Activated B cell treated with CpG ODN at 0.5 μM for 24 hours (primary cell): ENCODE results near the gene SETD1B. TPM values are rescaled to one million over a fixed set of nuclear protein-coding genes. Genes with fewer than 3 reads are reported as not detected.

Source experiments
- ATAC-seq: fragments of 200-7000 bp; cut with Tn5 transposase; one replicate; pipeline ENCODE4 v1.10.0; 2021; ENCODE audit warnings: low read depth, mild to moderate bottlenecking, moderate library complexity
- CTCF ChIA-PET: fragments of 350-600 bp; sonication (Branson Sonifier 250); formaldehyde crosslinking; loops from one replicate; lab custom pipeline; 2021; ENCODE audit warnings: antibody characterized with exemption; lab: Charles Lee
- POLR2A ChIA-PET: fragments of 350-600 bp; sonication (Branson Sonifier 250); formaldehyde crosslinking; loops from one replicate; lab custom pipeline; 2021; ENCODE audit warnings: antibody characterized with exemption; lab: Charles Lee
- DNase-seq: peaks from one replicate; pipeline ENCODE4 v3.0.0; 2022
- H3K27ac Mint-ChIP-seq: one replicate; pipeline ENCODE4 v1.8.0; 2020; ENCODE audit warnings: mixed read lengths
- H3K27me3 Mint-ChIP-seq: one replicate; pipeline ENCODE4 v1.8.0; 2021; ENCODE audit warnings: mixed read lengths
- H3K36me3 Mint-ChIP-seq: one replicate; pipeline ENCODE4 v1.8.0; 2021; ENCODE audit warnings: low read depth, mixed read lengths
- H3K4me1 Mint-ChIP-seq: one replicate; pipeline ENCODE4 v1.8.0; 2021; ENCODE audit warnings: mixed read lengths
- H3K4me3 Mint-ChIP-seq: one replicate; pipeline ENCODE4 v1.8.0; 2020; ENCODE audit warnings: mild to moderate bottlenecking, mixed read lengths
- H3K9me3 Mint-ChIP-seq: one replicate; pipeline ENCODE4 v1.8.0; 2020; ENCODE audit warnings: mixed read lengths
- intact Hi-C: fragments of 100-400 bp; cut with micrococcal nuclease; formaldehyde crosslinking; loops from one replicate; pipeline ENCODE4 v1.15.1; 2024
- total RNA-seq: library from RNA; stranded (reverse); gene quantifications from 2 replicates; pipeline ENCODE4 v1.2.3, GENCODE V29; 2022
- TF ChIP-seq, protein P1 (sequence below): fragments of 200-600 bp; IDR thresholded peaks from one replicate; pipeline ENCODE4 v1.8.0; 2022; ENCODE audit warnings: antibody characterized with exemption, mild to moderate bottlenecking

Gene SETD1B
- total RNA-seq, 1 donor from 2014 or later = 40.3 TPM

DNA sequence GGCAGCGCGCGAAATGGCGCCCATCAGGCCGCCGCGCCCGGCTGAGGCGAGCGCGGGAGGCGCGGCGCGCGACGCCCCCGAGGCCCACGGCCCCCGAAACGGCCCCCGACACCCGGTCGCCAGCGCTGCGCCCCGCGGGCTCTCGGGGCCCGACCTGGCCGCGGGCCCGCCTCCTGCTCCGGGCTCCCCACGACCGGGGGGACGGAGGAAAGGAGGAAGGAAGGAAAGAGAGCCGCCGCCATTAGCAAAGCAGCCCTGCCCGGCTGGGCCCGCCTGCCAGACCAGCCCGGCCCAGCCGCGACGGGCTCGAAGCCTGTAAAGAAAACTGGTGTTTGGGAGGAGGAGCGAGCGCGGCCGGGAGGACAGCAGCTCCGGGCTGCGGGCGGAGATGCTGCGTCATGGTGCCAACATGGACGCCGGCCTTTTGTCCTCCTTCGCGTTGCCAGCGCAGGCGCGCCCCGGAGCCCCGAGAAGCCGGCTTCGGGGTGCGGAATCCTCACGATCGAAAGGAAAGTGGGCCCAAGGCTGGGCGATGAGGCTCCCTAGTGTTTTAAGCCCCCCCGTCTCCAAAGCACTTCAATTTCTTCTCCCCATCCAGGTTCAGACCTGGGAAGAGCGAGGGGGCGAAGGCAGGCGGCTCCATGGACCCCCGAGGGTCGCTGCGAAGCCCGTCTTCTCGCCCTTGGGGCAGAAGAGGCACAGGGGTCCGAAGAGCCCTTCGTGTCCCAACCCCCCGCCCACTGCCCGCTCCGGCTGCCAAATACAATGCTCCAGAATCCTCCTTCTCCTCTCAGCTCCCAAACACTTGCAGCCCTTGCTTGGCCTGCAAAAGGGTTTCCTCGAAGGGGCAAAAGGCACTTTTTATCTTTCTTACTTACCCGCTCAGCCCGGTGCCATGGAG lies 2.9 kb upstream of the SETD1B start:
- TF ChIP-seq, protein P1, sequence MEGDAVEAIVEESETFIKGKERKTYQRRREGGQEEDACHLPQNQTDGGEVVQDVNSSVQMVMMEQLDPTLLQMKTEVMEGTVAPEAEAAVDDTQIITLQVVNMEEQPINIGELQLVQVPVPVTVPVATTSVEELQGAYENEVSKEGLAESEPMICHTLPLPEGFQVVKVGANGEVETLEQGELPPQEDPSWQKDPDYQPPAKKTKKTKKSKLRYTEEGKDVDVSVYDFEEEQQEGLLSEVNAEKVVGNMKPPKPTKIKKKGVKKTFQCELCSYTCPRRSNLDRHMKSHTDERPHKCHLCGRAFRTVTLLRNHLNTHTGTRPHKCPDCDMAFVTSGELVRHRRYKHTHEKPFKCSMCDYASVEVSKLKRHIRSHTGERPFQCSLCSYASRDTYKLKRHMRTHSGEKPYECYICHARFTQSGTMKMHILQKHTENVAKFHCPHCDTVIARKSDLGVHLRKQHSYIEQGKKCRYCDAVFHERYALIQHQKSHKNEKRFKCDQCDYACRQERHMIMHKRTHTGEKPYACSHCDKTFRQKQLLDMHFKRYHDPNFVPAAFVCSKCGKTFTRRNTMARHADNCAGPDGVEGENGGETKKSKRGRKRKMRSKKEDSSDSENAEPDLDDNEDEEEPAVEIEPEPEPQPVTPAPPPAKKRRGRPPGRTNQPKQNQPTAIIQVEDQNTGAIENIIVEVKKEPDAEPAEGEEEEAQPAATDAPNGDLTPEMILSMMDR = no peak
- H3K27ac Mint-ChIP-seq = peak overlapping the region; percentile 100
- H3K9me3 Mint-ChIP-seq = no peaks in the 10 kb centered on the region
- CTCF ChIA-PET = interaction anchor here (2.6 to 14.3 kb wide), 3 partner anchors 6 to 88 kb away, joined by 8 to 635 read pairs (median 39); partner anchors contain the start of genes PSMD9 and RHOF
- peak overlapping the region; percentile 93 for H3K4me3 Mint-ChIP-seq
- peak; percentile 5 for ATAC-seq
- intact Hi-C loops = loop anchor here (5.0 kb wide), 2 partner anchors 221 to 1509 kb away; partner anchors contain the start of genes BCL7A, RNU4-1 and RNU4-2
- H3K4me1 Mint-ChIP-seq = peaks cover 42% of the 10 kb centered on the region
- H3K36me3 Mint-ChIP-seq = peaks cover 44% of the 10 kb centered on the region
- H3K27me3 Mint-ChIP-seq = no peaks in the 10 kb centered on the region
- POLR2A ChIA-PET = interaction anchor here (0.5 to 33.0 kb wide), 23 partner anchors 2 to 1509 kb away, joined by 3 to 1155 read pairs (median 6); partner anchors contain the start of genes BCL7A, DIABLO, ORAI1 and PSMD9
- DNase-seq = peak; percentile 62

DNA sequence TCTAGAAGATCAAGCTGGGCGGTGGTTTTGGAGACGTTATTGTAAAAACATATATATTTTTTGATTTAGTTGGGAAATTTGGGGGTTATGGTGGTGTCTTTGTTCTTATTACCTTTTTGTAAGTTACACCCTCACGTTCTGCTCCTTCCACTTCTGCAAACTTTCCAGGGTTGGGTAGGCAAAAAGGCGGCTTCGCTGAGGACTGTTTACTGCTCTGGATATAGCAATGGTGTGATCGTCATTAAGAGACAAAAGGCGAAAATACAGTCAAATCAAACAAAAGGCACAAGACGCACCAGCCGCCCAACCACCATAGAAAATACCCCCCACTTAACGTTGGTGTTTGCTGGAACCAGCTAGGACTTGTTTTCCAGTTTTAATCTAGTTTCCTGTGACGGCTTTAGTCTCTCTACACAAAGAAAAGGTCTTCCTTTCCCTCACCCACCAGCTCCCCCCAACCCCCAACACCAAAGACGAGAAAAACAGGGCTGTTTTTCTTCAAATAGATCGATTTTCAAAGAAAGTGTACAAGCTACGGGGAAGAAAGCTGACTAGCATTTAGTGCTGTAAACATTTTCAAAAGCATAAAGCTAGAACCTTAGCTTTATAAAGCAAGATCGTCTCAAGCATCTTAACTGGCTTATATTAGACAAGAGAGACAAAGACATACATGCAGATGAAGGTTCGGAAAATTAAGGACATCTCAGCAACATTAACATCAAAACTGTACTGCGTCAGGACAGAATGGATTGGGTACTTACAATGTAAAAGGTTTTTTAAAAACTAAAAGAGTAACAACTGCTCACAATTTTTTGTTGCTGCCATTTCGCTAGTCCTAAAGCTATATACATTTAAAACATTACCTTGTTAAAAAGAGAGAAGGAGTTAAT lies 2.0 kb upstream of the SETD1B start:
- CTCF ChIA-PET = interaction anchor here (1.5 to 14.3 kb wide), 4 partner anchors 7 to 87 kb away, joined by 3 to 635 read pairs (median 24); partner anchors contain the start of genes PSMD9 and RHOF

GRCh38 chr12:121802485-121802842 lies 1.3 kb upstream of the SETD1B start:
- TF ChIP-seq, protein P1 = no peak

More for the DNA sequence above, 2.0 kb upstream of the SETD1B start:
- peaks cover 45% of the 10 kb centered on the region for H3K36me3 Mint-ChIP-seq
- peaks cover 51% of the 10 kb centered on the region for H3K4me1 Mint-ChIP-seq
- peak overlapping the region; percentile 93 for H3K4me3 Mint-ChIP-seq
- H3K27ac Mint-ChIP-seq = peak overlapping the region; percentile 100
- DNase-seq (no peak), ATAC-seq (no peak)
- H3K27me3 Mint-ChIP-seq = no peaks in the 10 kb centered on the region
- intact Hi-C loops = loop anchor here (1.0 to 5.0 kb wide), 4 partner anchors 8 to 1510 kb away; partner anchors contain the start of genes BCL7A, RNF34, RNU4-1 and RNU4-2
- H3K9me3 Mint-ChIP-seq = no peaks in the 10 kb centered on the region
- POLR2A ChIA-PET = interaction anchor here (0.6 to 33.0 kb wide), 23 partner anchors 1 to 1510 kb away, joined by 3 to 1155 read pairs (median 6); partner anchors contain the start of genes BCL7A, DIABLO, ORAI1 and PSMD9
- TF ChIP-seq, protein P1 = no peak

GRCh38 chr12:121802843-121803698 lies 738 bp upstream of the SETD1B start:
- Mint-ChIP-seq H3K9me3 (no peaks in the 10 kb centered on the region), H3K4me3 (peak overlapping the region; percentile 93), H3K27ac (peak overlapping the region; percentile 100), H3K27me3 (no peaks in the 10 kb centered on the region), H3K36me3 (peaks cover 43% of the 10 kb centered on the region), H3K4me1 (peaks cover 57% of the 10 kb centered on the region)
- intact Hi-C loops = loop anchor here (1.0 to 5.0 kb wide), 7 partner anchors 9 to 1511 kb away; partner anchors contain the start of genes BCL7A, RNF34, RNU4-1 and RNU4-2
- ATAC-seq (peak; percentile 40), DNase-seq (peak; percentile 91)
- CTCF ChIA-PET = interaction anchor here (1.0 to 14.3 kb wide), 5 partner anchors 8 to 86 kb away, joined by 3 to 635 read pairs (median 8); partner anchors contain the start of genes PSMD9 and RHOF
- POLR2A ChIA-PET = interaction anchor here (0.6 to 33.0 kb wide), 17 partner anchors 1 to 1511 kb away, joined by 3 to 1155 read pairs (median 4); partner anchors contain the start of genes MLXIP, ORAI1, PSMD9 and RHOF
- TF ChIP-seq, protein P1 = no peak

More at GRCh38 chr12:121802485-121802842, 1.3 kb upstream of the SETD1B start:
- intact Hi-C loops = loop anchor here (1.0 to 5.0 kb wide), 4 partner anchors 8 to 1510 kb away; partner anchors contain the start of genes BCL7A, RNF34, RNU4-1 and RNU4-2
- H3K27ac Mint-ChIP-seq = peak overlapping the region; percentile 100
- peak overlapping the region; percentile 93 for H3K4me3 Mint-ChIP-seq
- no peaks in the 10 kb centered on the region for H3K27me3 Mint-ChIP-seq
- no peak for DNase-seq
- CTCF ChIA-PET = interaction anchor here (1.5 to 14.3 kb wide), 4 partner anchors 8 to 86 kb away, joined by 3 to 635 read pairs (median 24); partner anchors contain the start of genes PSMD9 and RHOF
- H3K9me3 Mint-ChIP-seq = no peaks in the 10 kb centered on the region
- ATAC-seq = no peak
- H3K4me1 Mint-ChIP-seq = peaks cover 54% of the 10 kb centered on the region
- peaks cover 45% of the 10 kb centered on the region for H3K36me3 Mint-ChIP-seq
- POLR2A ChIA-PET = interaction anchor here (0.6 to 33.0 kb wide), 15 partner anchors 0 to 1510 kb away, joined by 3 to 1155 read pairs (median 8); partner anchors contain the start of genes DIABLO, ORAI1, PSMD9 and RHOF
